Fibroblast of lung (primary cell): Measurements from ENCODE around the gene ANKRD16. TPM values are rescaled to one million over a fixed set of nuclear protein-coding genes. Genes with fewer than 3 reads are reported as not detected.
"Not testable (repeated sequence)": the region's sequence is repeated elsewhere in the genome, so short reads cannot be mapped to it uniquely, and the experiment has no call there.

Experiments
- DNase-seq, 2 donors: peaks; one replicate each; pipeline versions ENCODE4 v3.0.0 to v3.0.0-alpha.2; 2010; ENCODE audit warnings: low read depth in 2 of 2
- H2AFZ ChIP-seq: 2 replicates; pipeline ENCODE4 v1.5.1; 2012; ENCODE audit warnings: low read length, control low read depth, inconsistent platforms
- H3K27ac ChIP-seq: 2 replicates; pipeline ENCODE4 v1.5.1; 2011; ENCODE audit warnings: low read length, control low read depth; ENCODE audit not compliant: insufficient read depth
- H3K27me3 ChIP-seq: 2 replicates; pipeline ENCODE4 v1.5.1; 2011; ENCODE audit warnings: mild to moderate bottlenecking, low read length; ENCODE audit not compliant: control insufficient read depth, insufficient read depth
- H3K36me3 ChIP-seq: 2 replicates; pipeline ENCODE4 v1.5.1; 2011; ENCODE audit warnings: low read length; ENCODE audit not compliant: control insufficient read depth, insufficient read depth
- H3K4me1 ChIP-seq: 2 replicates; pipeline ENCODE4 v1.5.1; 2011; ENCODE audit warnings: low read length; ENCODE audit not compliant: control insufficient read depth, insufficient read depth; ENCODE audit errors: extremely low read depth
- H3K4me2 ChIP-seq: 2 replicates; pipeline ENCODE4 v1.5.1; 2011; ENCODE audit warnings: low read length, control low read depth; ENCODE audit not compliant: insufficient read depth; ENCODE audit errors: extremely low read depth
- H3K4me3 ChIP-seq, 4 experiments: fragments of 200-600 bp in 1 of 4; sonication (generic) in 1 of 4; replicated peaks in 1 of 4; 2 replicates each; pipeline ENCODE4 v1.5.1; 2011 to 2016; ENCODE audit warnings: low read length in 4 of 4, low read depth in 3 of 4, mild to moderate bottlenecking in 3 of 4, control low read depth in 2 of 4, inconsistent platforms in 1 of 4, mixed read lengths in 1 of 4; ENCODE audit not compliant: insufficient read depth in 1 of 4; ENCODE audit errors: control extremely low read depth in 1 of 4
- H3K79me2 ChIP-seq: 2 replicates; pipeline ENCODE4 v1.5.1; 2012; ENCODE audit warnings: mild to moderate bottlenecking, low read length, inconsistent platforms; ENCODE audit not compliant: control insufficient read depth, insufficient read depth
- H3K9ac ChIP-seq: 2 replicates; pipeline ENCODE4 v1.5.1; 2011; ENCODE audit warnings: mild to moderate bottlenecking, low read length, control low read depth; ENCODE audit not compliant: insufficient read depth
- H3K9me3 ChIP-seq: 2 replicates; pipeline ENCODE4 v1.5.1; 2012; ENCODE audit warnings: low read depth, low read length; ENCODE audit not compliant: control insufficient read depth, insufficient read depth
- H4K20me1 ChIP-seq: 2 replicates; pipeline ENCODE4 v1.5.1; 2011; ENCODE audit warnings: low read length; ENCODE audit not compliant: control insufficient read depth, insufficient read depth; ENCODE audit errors: extremely low read depth
- EZH2 ChIP-seq: IDR thresholded peaks from 2 replicates; pipeline ENCODE4 v1.5.1; 2012; ENCODE audit warnings: low read length, control low read depth, mild to moderate bottlenecking; ENCODE audit errors: missing control alignments
- polyA plus RNA-seq, 2 donors: library from polyadenylated mRNA; depleted of rRNA in 1 of 2; stranded (reverse) in 1 of 2; unstranded in 1 of 2; fragments of >200 nt; gene quantifications; 2 replicates each; pipeline ENCODE4 v1.2.1, GENCODE V29; 2011 to 2012; ENCODE audit warnings: missing spikeins in 1 of 2
- total RNA-seq: library from RNA; depleted of rRNA; stranded (reverse); fragments of >200 nt; gene quantifications from 2 replicates; pipeline ENCODE4 v1.2.1, GENCODE V29; 2014
- TF ChIP-seq, protein P1 (sequence below), 2 donors: IDR thresholded peaks in 1 of 2; conservative IDR thresholded peaks in 1 of 2; 1 replicate in 1 of 2; 2 replicates in 1 of 2; pipeline ENCODE4 v1.5.1; 2011 to 2012; ENCODE audit warnings: low read length in 2 of 2, control low read depth in 1 of 2, inconsistent platforms in 1 of 2, low read depth in 1 of 2, mild to moderate bottlenecking in 1 of 2

The ANKRD16 gene
- total and polyA plus RNA-seq, 2 donors (not counting 1 experiment from before 2014, with no cell fraction given) = 4.0 to 9.9 TPM

DNA sequence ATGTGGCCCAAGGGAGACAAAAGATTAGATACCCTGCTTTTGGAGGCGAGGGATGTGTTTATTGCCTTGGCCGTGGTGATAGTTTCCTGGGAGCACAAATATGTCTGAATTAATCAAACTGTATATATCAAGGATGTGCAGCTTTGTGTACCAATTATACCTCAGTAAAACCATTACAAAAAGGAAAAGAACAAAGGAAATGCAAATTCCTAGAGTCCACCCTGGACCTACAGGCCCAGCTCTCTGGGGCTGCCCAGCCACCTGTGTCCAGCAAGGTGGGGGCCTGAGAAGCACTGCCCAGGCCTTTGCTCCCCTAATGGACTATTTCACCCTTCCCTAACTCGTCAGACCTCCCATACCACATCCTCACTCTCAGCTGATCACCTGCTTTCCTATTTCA lies 20.5 kb downstream of the ANKRD16 start:
- DNase-seq = no peak
- H3K4me2 ChIP-seq = no peak overlapping the region
- no peaks in the 10 kb centered on the region for H3K9me3 ChIP-seq
- TF ChIP-seq, protein P1, sequence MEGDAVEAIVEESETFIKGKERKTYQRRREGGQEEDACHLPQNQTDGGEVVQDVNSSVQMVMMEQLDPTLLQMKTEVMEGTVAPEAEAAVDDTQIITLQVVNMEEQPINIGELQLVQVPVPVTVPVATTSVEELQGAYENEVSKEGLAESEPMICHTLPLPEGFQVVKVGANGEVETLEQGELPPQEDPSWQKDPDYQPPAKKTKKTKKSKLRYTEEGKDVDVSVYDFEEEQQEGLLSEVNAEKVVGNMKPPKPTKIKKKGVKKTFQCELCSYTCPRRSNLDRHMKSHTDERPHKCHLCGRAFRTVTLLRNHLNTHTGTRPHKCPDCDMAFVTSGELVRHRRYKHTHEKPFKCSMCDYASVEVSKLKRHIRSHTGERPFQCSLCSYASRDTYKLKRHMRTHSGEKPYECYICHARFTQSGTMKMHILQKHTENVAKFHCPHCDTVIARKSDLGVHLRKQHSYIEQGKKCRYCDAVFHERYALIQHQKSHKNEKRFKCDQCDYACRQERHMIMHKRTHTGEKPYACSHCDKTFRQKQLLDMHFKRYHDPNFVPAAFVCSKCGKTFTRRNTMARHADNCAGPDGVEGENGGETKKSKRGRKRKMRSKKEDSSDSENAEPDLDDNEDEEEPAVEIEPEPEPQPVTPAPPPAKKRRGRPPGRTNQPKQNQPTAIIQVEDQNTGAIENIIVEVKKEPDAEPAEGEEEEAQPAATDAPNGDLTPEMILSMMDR (conservative IDR thresholded peaks at IDR 0.05 in 1 of 2, IDR thresholded peaks at IDR 0.05 in 1 of 2; ENCODE audit: low read depth in 1 of 2, low read length in 2 of 2) = no peak
- no peak for TF ChIP-seq EZH2
- H2AFZ ChIP-seq = no peak overlapping the region
- H3K27me3 ChIP-seq = no peaks in the 10 kb centered on the region
- H3K79me2 ChIP-seq = no peaks in the 10 kb centered on the region
- no peaks in the 10 kb centered on the region for H3K4me1 ChIP-seq
- no peak overlapping the region for H3K27ac ChIP-seq
- no peaks in the 10 kb centered on the region for H4K20me1 ChIP-seq
- H3K36me3 ChIP-seq = no peaks in the 10 kb centered on the region
- H3K9ac ChIP-seq = no peak overlapping the region
- no peak overlapping the region for H3K4me3 ChIP-seq

DNA sequence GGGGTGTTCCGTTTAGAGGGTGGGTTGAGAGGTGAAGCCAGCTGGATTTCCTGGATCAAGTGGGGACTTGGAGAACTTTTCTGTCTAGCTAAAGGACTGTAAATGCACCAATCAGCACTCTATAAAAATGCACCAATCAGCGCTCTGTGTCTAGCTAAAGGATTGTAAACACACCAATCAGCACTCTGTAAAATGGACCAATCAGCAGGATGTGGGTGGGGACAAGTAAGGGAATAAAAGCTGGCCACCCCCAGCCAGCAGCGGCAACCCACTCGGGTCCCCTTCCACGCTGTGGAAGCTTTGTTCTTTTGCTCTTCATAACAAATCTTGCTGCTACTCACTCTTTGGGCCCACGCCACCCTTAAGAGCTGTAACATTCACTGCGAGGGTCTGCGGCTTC lies 21.3 kb downstream of the ANKRD16 start:
- not testable (repeated sequence) for H3K4me3 ChIP-seq, H4K20me1 ChIP-seq, H3K27me3 ChIP-seq, H3K9ac ChIP-seq, H2AFZ ChIP-seq, H3K79me2 ChIP-seq, DNase-seq, H3K4me1 ChIP-seq, H3K27ac ChIP-seq, H3K4me2 ChIP-seq, H3K9me3 ChIP-seq, H3K36me3 ChIP-seq

DNA sequence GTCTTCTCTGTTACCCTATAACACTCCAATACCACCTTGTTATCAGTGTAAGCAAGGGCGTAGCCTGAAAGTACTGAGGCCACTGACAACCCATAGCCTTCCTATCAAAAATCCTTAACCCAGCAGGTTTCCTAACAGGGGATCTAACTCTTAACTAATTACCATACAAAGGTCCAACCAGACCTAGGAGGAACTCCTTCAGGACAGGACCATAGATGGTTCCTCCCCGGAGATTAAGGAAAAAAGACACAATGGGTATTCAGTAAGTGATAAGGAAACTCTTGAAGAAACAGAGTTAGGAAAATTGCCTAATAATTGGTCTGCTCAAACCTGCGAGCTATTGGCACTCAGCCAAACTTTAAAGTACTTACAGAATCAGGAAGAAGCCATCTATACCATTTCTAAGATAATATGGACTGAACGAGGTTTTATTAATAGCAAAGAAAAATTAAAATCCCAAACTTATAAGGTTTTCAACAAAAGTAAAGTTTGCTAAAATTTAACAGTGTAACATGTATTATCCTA lies 22.5 kb downstream of the ANKRD16 start:
- H3K9me3 ChIP-seq, H3K79me2 ChIP-seq, H3K9ac ChIP-seq, H3K4me3 ChIP-seq, H4K20me1 ChIP-seq, H3K27me3 ChIP-seq, H2AFZ ChIP-seq, H3K36me3 ChIP-seq, H3K4me1 ChIP-seq, DNase-seq, H3K27ac ChIP-seq, H3K4me2 ChIP-seq: not testable (repeated sequence)

DNA sequence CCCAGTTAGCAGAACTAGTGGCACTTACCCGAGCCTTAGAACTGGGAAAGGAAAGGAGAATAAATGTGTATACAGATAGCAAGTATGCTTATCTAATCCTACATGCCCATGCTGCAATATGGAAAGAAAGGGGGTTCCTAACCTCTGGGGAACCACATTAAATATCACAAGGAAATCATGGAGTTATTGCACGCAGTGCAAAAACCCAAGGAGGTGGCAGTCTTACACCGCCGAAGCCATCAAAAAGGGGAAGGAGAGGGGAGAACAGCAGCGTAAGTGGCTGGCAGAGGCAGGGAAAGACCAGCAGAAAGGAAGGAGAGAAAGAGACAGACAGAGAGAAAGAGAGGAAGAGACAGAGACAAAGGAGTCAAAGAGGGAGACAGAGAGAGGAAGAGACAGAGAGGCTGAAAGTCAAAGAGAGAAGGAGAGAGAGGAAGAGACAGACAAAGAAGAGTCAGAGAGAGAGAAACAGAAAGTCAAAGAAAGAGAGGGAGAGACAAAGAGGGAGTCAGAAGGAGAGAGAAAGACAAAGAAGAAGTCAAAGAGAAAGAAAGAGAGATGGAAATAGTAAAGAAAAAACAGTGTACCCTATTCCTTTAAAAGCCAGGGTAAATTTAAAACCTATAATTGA lies 23.1 kb downstream of the ANKRD16 start:
- H3K27me3 ChIP-seq, H3K4me2 ChIP-seq, H3K9me3 ChIP-seq, H3K4me3 ChIP-seq, H2AFZ ChIP-seq, H3K4me1 ChIP-seq, H3K36me3 ChIP-seq, H4K20me1 ChIP-seq, H3K9ac ChIP-seq, DNase-seq, H3K79me2 ChIP-seq, H3K27ac ChIP-seq: not testable (repeated sequence)

DNA sequence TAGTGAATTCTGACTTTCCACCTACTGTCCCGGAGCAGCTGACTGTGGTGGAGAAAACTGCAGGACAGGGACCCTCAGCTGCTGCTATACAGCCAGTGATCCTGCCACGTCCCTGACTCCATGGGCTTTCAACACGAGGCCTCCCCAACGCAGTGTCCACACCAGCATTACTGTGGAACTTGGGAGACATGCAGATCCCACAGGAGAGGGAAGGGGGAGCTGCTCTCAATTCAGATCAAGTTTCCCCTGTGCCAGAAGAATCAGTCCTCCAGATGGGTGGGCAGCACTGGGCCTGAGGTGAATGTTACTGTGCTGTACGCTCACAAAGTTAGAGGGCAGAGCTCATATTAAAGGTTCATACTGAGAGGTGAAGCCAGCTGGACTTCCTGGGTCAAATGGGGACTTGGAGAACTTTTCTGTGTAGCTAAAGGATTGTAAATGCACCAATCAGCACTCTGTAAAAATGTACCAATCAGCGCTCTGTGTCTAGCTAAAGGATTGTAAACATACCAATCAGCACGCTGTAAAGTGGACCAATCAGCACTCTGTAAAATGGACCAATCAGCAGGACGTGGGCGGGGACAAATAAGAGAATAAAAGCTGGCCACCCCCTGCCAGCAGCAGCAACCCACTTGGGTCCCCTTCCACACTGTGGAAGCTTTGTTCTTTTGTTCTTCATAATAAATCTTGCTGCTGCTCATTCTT lies 26.6 kb downstream of the ANKRD16 start:
- not testable (repeated sequence) for H3K4me3 ChIP-seq, H4K20me1 ChIP-seq, H3K27ac ChIP-seq, H3K9ac ChIP-seq, H3K4me2 ChIP-seq, H3K9me3 ChIP-seq, H3K36me3 ChIP-seq, H2AFZ ChIP-seq, H3K27me3 ChIP-seq, DNase-seq, H3K79me2 ChIP-seq, H3K4me1 ChIP-seq
